Activated CD8-positive, alpha-beta T cell treated with anti-CD3 and anti-CD28 coated beads for 36 hours (primary cell): ENCODE results near the gene CDK11B. TPM values are rescaled to one million over a fixed set of nuclear protein-coding genes. Genes with fewer than 3 reads are reported as not detected.
"Not testable (repeated sequence)": the region's sequence is repeated elsewhere in the genome, so short reads cannot be mapped to it uniquely, and the experiment has no call there.

Experiments
- ATAC-seq: fragments of 200-7000 bp; cut with Tn5 transposase; one replicate; pipeline ENCODE4 v1.10.0; 2021; ENCODE audit warnings: mild to moderate bottlenecking, moderate library complexity
- CTCF ChIA-PET: fragments of 350-600 bp; sonication (Branson Sonifier 250); formaldehyde crosslinking; loops from one replicate; lab custom pipeline; 2021; ENCODE audit warnings: antibody characterized with exemption; lab: Charles Lee
- POLR2A ChIA-PET: fragments of 350-600 bp; sonication (Branson Sonifier 250); formaldehyde crosslinking; loops from one replicate; lab custom pipeline; 2021; ENCODE audit warnings: antibody characterized with exemption; lab: Charles Lee
- DNase-seq: peaks from one replicate; pipeline ENCODE4 v3.0.0-alpha.2; 2020
- H3K27ac Mint-ChIP-seq: one replicate; pipeline ENCODE4 v1.8.0; 2021; ENCODE audit warnings: mild to moderate bottlenecking, mixed read lengths
- H3K27me3 Mint-ChIP-seq: one replicate; pipeline ENCODE4 v1.8.0; 2021; ENCODE audit warnings: mixed read lengths
- H3K36me3 Mint-ChIP-seq: one replicate; pipeline ENCODE4 v1.8.0; 2021; ENCODE audit warnings: low read depth, mixed read lengths
- H3K4me1 Mint-ChIP-seq: one replicate; pipeline ENCODE4 v1.8.0; 2021; ENCODE audit warnings: low read depth, mixed read lengths
- H3K4me3 Mint-ChIP-seq: one replicate; pipeline ENCODE4 v1.8.0; 2021; ENCODE audit warnings: mild to moderate bottlenecking, moderate library complexity, mixed read lengths
- H3K9me3 Mint-ChIP-seq: one replicate; pipeline ENCODE4 v1.8.0; 2021; ENCODE audit warnings: mixed read lengths
- CTCF ChIP-seq: fragments of 200-600 bp; IDR thresholded peaks from one replicate; pipeline ENCODE4 v1.8.0; 2022; ENCODE audit warnings: antibody characterized with exemption, mild to moderate bottlenecking
- intact Hi-C: fragments of 100-400 bp; cut with micrococcal nuclease; formaldehyde crosslinking; loops from one replicate; pipeline ENCODE4 v1.10.0; 2022
- total RNA-seq, 2 experiments: library from RNA; stranded (reverse); gene quantifications; one replicate each; pipeline ENCODE4 v1.2.3, GENCODE V29; 2021

The CDK11B gene
- total RNA-seq, 2 experiments from 2014 or later: 29.4 to 32.0 TPM

GRCh38 chr1:1678581-1679380, 20.0 kb upstream of the CDK11B start:
- POLR2A ChIA-PET: interaction anchor here (0.6 to 1.4 kb wide), 5 partner anchors 13 to 665 kb away, joined by 3 read pairs; partner anchors contain the start of gene ISG15
- TF ChIP-seq CTCF: peak; percentile 82
- Mint-ChIP-seq H3K27ac (peak overlapping the region; percentile 97), H3K27me3 (no peaks in the 10 kb centered on the region), H3K36me3 (peaks cover 15% of the 10 kb centered on the region), H3K9me3 (no peaks in the 10 kb centered on the region), H3K4me1 (peaks cover 24% of the 10 kb centered on the region), H3K4me3 (peak overlapping the region; percentile 82)
- intact Hi-C loops: no loop called here
- CTCF ChIA-PET: interaction anchor here (0.7 to 2.8 kb wide), 10 partner anchors 10 to 101 kb away, joined by 3 to 22 read pairs (median 6); partner anchors contain the start of gene MIB2
- ATAC-seq (peak; percentile 87), DNase-seq (peak; percentile 89)

- H3K4me3 Mint-ChIP-seq: peak overlapping the region; percentile 82
- intact Hi-C loops: no loop called here
- H3K4me1 Mint-ChIP-seq: peaks cover 24% of the 10 kb centered on the region
- no peak for TF ChIP-seq CTCF
- H3K36me3 Mint-ChIP-seq: peaks cover 15% of the 10 kb centered on the region
- DNase-seq (peak; percentile 75), ATAC-seq (peak; percentile 58)
- POLR2A ChIA-PET: interaction anchor here (0.6 to 1.4 kb wide), 4 partner anchors 12 to 664 kb away, joined by 3 read pairs; partner anchors contain the start of gene ISG15
- peak overlapping the region; percentile 97 for H3K27ac Mint-ChIP-seq
- H3K27me3 Mint-ChIP-seq: no peaks in the 10 kb centered on the region
- H3K9me3 Mint-ChIP-seq: no peaks in the 10 kb centered on the region
- CTCF ChIA-PET: interaction anchor here (0.7 to 2.8 kb wide), 10 partner anchors 9 to 102 kb away, joined by 3 to 22 read pairs (median 6); partner anchors contain the start of gene MIB2
These were observed 19.1 kb upstream of the CDK11B start for GRCh38 chr1:1677718-1678580.

- H3K9me3 Mint-ChIP-seq, CTCF ChIA-PET, POLR2A ChIA-PET, H3K4me3 Mint-ChIP-seq, H3K27ac Mint-ChIP-seq, DNase-seq, ATAC-seq, intact Hi-C loops, H3K27me3 Mint-ChIP-seq: not testable (repeated sequence)
- H3K4me1 Mint-ChIP-seq: peaks cover 24% of the 10 kb centered on the region
- peaks cover 15% of the 10 kb centered on the region for H3K36me3 Mint-ChIP-seq
These were observed 17.3 kb upstream of the CDK11B start for GRCh38 chr1:1676087-1676486.

- ATAC-seq, intact Hi-C loops, H3K27me3 Mint-ChIP-seq, POLR2A ChIA-PET, CTCF ChIA-PET, DNase-seq, H3K9me3 Mint-ChIP-seq, H3K27ac Mint-ChIP-seq, H3K4me3 Mint-ChIP-seq: not testable (repeated sequence)
- Mint-ChIP-seq H3K36me3 (peaks cover 15% of the 10 kb centered on the region), H3K4me1 (peaks cover 24% of the 10 kb centered on the region)
These were observed 16.4 kb upstream of the CDK11B start for GRCh38 chr1:1675218-1675617.

- peaks cover 24% of the 10 kb centered on the region for H3K4me1 Mint-ChIP-seq
- intact Hi-C loops, H3K9me3 Mint-ChIP-seq, DNase-seq, H3K27me3 Mint-ChIP-seq, ATAC-seq, H3K27ac Mint-ChIP-seq, CTCF ChIA-PET, POLR2A ChIA-PET, H3K4me3 Mint-ChIP-seq: not testable (repeated sequence)
- H3K36me3 Mint-ChIP-seq: peaks cover 15% of the 10 kb centered on the region
These were observed 16.0 kb upstream of the CDK11B start for GRCh38 chr1:1674806-1675205.
